BLaER1 (cell line): Measurements from ENCODE around the gene SRSF9.
"Not testable (repeated sequence)": the region's sequence is repeated elsewhere in the genome, so short reads cannot be mapped to it uniquely, and the experiment has no call there.

Experiments used
- H3K27ac ChIP-seq: shearing (Covaris generic); formaldehyde crosslinking; 2 replicates; pipeline ENCODE4 v1.8.1; 2022
- H3K27me3 ChIP-seq: shearing (Covaris generic); formaldehyde crosslinking; 2 replicates; pipeline ENCODE4 v1.8.1; 2022
- H3K36me3 ChIP-seq: shearing (Covaris generic); formaldehyde crosslinking; 2 replicates; pipeline ENCODE4 v1.8.1; 2022
- H3K4me1 ChIP-seq: shearing (Covaris generic); formaldehyde crosslinking; 2 replicates; pipeline ENCODE4 v1.8.1; 2022
- H3K4me2 ChIP-seq: shearing (Covaris generic); formaldehyde crosslinking; 2 replicates; pipeline ENCODE4 v1.8.1; 2022
- H3K4me3 ChIP-seq: shearing (Covaris generic); formaldehyde crosslinking; 2 replicates; pipeline ENCODE4 v1.8.1; 2022
- H3K9ac ChIP-seq: shearing (Covaris generic); formaldehyde crosslinking; 2 replicates; pipeline ENCODE4 v1.8.1; 2022
- H3K9me3 ChIP-seq: shearing (Covaris generic); formaldehyde crosslinking; 2 replicates; pipeline ENCODE4 v1.8.1; 2022
- H4K20me1 ChIP-seq: shearing (Covaris generic); formaldehyde crosslinking; 2 replicates; pipeline ENCODE4 v1.8.1; 2022
- Cebpa-rat ChIP-seq: shearing (Covaris generic); IDR thresholded peaks from 2 replicates; pipeline ENCODE4 v1.8.1; 2022

Gene SRSF9, protein sequence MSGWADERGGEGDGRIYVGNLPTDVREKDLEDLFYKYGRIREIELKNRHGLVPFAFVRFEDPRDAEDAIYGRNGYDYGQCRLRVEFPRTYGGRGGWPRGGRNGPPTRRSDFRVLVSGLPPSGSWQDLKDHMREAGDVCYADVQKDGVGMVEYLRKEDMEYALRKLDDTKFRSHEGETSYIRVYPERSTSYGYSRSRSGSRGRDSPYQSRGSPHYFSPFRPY

DNA sequence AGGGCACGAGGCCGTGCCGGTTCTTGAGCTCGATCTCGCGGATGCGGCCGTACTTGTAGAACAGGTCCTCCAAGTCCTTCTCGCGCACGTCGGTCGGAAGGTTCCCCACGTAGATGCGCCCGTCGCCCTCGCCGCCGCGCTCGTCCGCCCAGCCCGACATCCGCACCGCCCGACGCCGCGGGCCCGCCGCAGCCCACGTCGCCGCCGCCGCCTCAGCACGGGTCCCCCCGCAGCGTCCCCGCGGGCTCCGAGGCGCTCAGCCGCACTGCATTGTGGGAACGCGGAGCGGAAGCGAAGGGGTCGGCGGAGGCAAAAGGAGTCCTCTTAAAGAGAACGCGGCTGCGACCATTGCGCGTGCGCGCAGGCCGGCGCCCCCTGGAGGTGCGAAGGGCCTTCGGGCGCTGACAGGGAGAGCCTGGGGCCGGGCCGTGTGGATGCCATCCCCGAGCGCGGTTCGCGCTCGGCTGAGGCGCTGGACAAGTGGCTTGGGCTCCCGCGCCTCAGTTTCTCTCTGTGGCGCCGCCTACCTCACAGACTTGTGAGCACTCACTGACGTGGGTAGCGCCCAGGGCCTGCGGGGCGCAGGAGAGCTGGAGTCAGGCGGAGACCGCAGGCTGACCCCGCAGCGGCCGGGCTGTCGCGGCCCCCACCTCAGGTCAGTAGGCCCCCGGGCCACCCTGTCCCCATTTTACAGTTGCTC, at the start of gene SRSF9:
Gene SRSF9, minus strand, starts transcription at position 299 of the 700 bp plus-strand sequence. Its CDS starts 139 bp downstream, at position 160.
- Histone ChIP-seq H3K4me1 (peaks cover 48% of the 10 kb centered on the region), H3K27me3 (no peaks in the 10 kb centered on the region), H3K27ac (peak within 1 kb of the TSS; percentile 97), H4K20me1 (peaks cover 45% of the 10 kb centered on the region), H3K9ac (peak within 1 kb of the TSS; percentile 96), H3K4me2 (peak within 1 kb of the TSS; percentile 92), H3K4me3 (peak within 1 kb of the TSS; percentile 96), H3K36me3 (peaks cover 32% of the 10 kb centered on the region), H3K9me3 (no peaks in the 10 kb centered on the region)
- TF ChIP-seq Cebpa-rat, result no peak

DNA sequence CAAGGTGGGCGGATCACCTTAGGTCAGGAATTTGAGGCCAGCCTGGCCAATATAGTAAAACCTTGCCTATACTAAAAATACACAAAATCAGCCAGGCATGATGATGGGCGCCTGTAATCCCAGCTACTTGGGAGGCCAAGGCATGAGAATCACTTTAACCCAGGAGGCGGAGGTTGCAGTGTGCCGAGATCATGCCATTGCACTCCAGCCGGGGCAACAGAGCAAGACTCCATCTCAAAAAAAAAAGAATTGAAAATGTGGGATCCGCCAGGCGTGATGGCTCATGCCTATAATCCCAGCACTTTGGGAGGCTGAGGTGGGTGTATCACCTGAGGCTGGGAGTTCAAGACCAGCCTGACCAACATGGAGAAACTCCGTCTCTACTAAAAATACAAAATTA, 49.8 kb upstream of the SRSF9 start:
- not testable (repeated sequence) for H3K4me2 ChIP-seq, H4K20me1 ChIP-seq, H3K9ac ChIP-seq, H3K27me3 ChIP-seq, H3K4me1 ChIP-seq, H3K9me3 ChIP-seq, H3K27ac ChIP-seq, H3K4me3 ChIP-seq
- peaks cover 89% of the 10 kb centered on the region for H3K36me3 ChIP-seq

DNA sequence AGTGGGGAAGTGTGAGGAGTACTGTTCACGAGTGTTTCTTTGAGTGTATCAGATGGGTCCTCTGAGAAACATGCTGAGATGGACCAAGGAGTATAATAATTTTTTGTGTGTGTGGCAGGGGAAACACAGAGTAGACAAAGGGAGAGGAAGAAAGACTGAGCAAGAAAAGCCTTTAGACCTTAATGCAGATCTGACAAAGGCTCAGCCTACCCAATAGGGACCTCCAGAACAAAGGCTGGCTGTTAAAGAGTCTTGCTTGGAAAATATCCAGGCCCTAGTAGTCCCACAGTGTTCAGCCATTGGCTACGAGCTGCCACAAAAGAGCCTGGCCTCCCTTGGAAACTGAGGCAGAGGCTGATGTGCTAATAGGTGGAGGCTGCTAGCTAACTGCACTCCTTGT, 45.9 kb upstream of the SRSF9 start:
- Histone ChIP-seq H3K9me3 (no peaks in the 10 kb centered on the region), H4K20me1 (no peaks in the 10 kb centered on the region), H3K27me3 (no peaks in the 10 kb centered on the region), H3K27ac (no peak overlapping the region), H3K36me3 (peaks cover 90% of the 10 kb centered on the region), H3K9ac (no peak overlapping the region), H3K4me1 (no peaks in the 10 kb centered on the region), H3K4me2 (no peak overlapping the region), H3K4me3 (no peak overlapping the region)
- TF ChIP-seq Cebpa-rat, result no peak

DNA sequence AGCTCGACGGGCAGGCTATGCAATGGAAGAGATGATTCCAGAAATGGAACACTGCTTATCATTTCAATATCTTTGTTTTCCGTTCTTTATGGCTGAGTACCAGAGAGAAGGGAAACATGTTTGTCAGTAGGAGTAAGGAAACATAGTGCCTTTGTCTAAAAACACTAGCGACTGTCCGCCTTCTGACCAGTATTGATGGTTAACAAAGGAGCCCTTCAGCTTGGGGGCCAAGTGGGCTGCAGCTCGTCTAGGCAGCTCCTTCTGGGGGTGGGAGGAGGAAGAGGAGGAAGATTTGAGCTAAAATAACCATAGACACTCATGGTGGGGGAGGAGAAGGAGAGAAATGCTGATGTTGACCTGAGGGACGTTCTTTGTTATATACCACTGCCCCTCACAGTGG, 44.5 kb upstream of the SRSF9 start:
- no peak overlapping the region for H3K4me3 ChIP-seq
- no peaks in the 10 kb centered on the region for H3K9me3 ChIP-seq
- no peaks in the 10 kb centered on the region for H3K4me1 ChIP-seq
- no peak overlapping the region for H3K27ac ChIP-seq
- no peaks in the 10 kb centered on the region for H3K27me3 ChIP-seq
- H4K20me1 ChIP-seq, result no peaks in the 10 kb centered on the region
- no peak overlapping the region for H3K4me2 ChIP-seq
- no peak for TF ChIP-seq Cebpa-rat
- no peak overlapping the region for H3K9ac ChIP-seq
- H3K36me3 ChIP-seq, result peaks cover 92% of the 10 kb centered on the region

DNA sequence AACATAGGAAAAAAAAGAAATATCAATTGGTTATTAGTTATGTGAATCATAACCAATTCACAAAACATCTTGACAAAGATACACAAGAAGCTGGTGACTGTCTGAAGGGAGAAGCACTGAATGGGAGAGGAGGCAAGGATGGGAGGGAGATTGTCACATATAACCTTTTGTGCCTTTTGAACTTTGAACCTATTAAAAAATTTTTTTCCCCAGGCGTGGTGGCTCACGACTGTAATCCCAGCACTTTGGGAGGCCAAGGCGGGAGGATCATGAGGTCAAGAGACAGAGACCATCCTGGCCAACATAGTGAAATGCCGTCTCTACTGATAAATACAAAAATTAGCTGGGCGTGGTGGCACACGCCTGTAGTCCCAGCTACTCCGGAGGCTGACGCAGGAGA, 39.0 kb upstream of the SRSF9 start:
- H3K27me3 ChIP-seq, result no peaks in the 10 kb centered on the region
- H3K4me3 ChIP-seq, result no peak overlapping the region
- H3K4me2 ChIP-seq, result no peak overlapping the region
- no peak overlapping the region for H3K27ac ChIP-seq
- no peak overlapping the region for H3K9ac ChIP-seq
- peaks cover 96% of the 10 kb centered on the region for H3K36me3 ChIP-seq
- H3K4me1 ChIP-seq, result no peaks in the 10 kb centered on the region
- no peaks in the 10 kb centered on the region for H3K9me3 ChIP-seq
- H4K20me1 ChIP-seq, result no peaks in the 10 kb centered on the region
- no peak for TF ChIP-seq Cebpa-rat

DNA sequence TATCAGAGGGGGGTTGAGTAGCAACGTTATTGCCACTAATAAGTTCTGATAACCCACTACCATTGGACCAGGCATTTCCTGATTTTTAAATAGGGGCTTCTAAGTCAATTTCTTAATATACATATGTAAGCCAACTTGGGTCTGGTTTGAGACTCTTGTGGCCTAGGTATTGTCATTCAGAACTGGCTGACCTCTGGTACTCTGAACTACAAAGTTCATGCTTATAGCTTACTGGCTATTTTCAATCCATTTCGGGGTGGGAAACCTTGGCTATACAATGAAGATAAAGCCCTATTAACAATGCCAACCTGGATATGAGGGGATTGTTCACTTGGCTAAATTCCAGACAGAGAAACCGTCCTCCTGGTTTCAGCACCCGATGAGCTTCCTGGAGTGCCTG, 35.0 kb upstream of the SRSF9 start:
- Histone ChIP-seq H3K4me1 (no peaks in the 10 kb centered on the region), H3K4me3 (no peak overlapping the region), H3K27ac (no peak overlapping the region), H3K4me2 (no peak overlapping the region), H4K20me1 (peaks cover 18% of the 10 kb centered on the region), H3K27me3 (no peaks in the 10 kb centered on the region), H3K9ac (no peak overlapping the region), H3K9me3 (no peaks in the 10 kb centered on the region), H3K36me3 (peaks cover 97% of the 10 kb centered on the region)
- no peak for TF ChIP-seq Cebpa-rat

DNA sequence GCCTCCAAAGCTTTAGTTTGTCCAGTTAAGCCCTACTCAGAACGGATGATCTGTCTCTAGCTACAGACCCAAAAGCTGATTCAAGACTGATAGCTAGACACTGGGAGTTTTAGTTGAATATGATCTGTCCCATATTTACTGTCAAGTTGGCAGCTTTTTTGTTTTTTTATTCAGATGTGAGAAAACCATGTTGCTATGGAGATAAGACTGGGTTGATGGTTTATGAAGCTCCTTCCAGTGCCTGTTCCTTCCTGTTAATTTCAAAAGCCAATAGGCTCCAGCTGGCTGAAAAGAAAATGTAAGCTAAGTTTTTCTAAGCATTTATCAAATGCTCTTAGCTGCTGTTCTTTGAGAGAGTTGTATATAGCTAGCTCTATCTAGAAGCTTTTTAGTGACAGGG, 31.0 kb upstream of the SRSF9 start:
- peaks cover 21% of the 10 kb centered on the region for H3K4me1 ChIP-seq
- no peaks in the 10 kb centered on the region for H3K9me3 ChIP-seq
- no peak for TF ChIP-seq Cebpa-rat
- H4K20me1 ChIP-seq, result peaks cover 52% of the 10 kb centered on the region
- H3K9ac ChIP-seq, result no peak overlapping the region
- no peak overlapping the region for H3K4me2 ChIP-seq
- no peaks in the 10 kb centered on the region for H3K27me3 ChIP-seq
- H3K4me3 ChIP-seq, result no peak overlapping the region
- H3K36me3 ChIP-seq, result peaks cover 80% of the 10 kb centered on the region
- no peak overlapping the region for H3K27ac ChIP-seq

DNA sequence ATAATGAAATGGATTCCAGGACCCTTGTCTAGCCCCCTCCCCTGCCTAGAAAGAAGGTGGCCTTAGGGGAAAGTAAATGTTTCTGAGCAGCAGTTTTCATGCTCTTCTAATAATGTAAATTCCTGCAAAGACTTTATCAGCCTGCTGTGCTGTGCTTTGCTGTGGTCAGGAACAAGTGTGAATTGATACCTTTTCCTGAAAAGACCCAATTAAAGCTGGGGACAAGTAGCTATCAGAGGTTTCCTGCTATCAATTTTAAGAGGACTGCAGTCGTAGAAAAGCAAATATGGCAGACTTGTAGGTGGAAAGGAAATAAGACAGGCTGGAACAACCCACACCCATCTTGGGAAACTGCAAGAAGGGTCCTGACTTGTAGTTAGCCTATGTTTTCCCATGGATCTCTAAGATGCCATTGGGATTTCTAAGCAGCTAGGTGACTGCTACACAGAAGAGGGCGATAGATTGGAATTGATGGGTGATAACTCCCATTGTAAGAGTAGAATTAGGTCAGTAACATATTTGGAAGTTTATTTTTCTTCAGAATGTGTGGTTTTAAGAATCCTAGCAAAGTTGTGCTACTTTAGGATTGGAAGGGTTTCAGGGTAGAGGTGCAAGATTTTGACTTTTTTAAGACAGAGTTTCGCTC, 29.4 kb upstream of the SRSF9 start:
- peaks cover 52% of the 10 kb centered on the region for H4K20me1 ChIP-seq
- H3K27ac ChIP-seq, result no peak overlapping the region
- H3K4me2 ChIP-seq, result peak overlapping the region; percentile 81
- H3K27me3 ChIP-seq, result no peaks in the 10 kb centered on the region
- H3K4me3 ChIP-seq, result no peak overlapping the region
- H3K4me1 ChIP-seq, result peaks cover 31% of the 10 kb centered on the region
- TF ChIP-seq Cebpa-rat, result no peak
- H3K36me3 ChIP-seq, result peaks cover 64% of the 10 kb centered on the region
- H3K9ac ChIP-seq, result no peak overlapping the region
- no peaks in the 10 kb centered on the region for H3K9me3 ChIP-seq

DNA sequence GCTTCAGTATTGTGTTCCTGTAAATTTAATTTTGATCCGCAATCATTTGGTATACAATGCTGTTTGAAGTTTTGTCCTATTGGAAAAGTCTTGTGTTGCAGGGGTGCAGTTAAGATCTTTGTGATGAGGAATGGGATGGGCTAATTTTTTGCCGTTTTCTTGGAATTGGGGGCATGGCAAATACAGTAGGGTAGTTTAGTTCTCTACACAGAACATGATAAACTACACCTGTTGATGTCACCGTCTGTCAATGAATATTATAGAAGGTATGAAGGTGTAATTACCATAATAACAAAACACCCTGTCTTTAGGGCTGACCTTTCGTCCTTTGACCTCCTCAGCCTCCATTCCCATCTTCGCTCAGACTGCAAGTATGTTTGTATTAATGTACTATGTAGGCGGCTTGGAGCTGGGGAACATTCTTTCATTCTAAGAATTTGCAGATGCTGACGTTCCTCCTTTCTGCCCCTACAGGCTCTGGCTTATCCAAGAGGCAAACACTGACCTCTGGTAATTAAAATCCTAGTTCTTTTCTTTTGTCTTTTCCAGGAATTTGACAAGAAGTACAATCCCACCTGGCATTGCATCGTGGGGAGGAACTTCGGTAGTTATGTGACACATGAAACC, 28.1 kb upstream of the SRSF9 start:
- H3K4me1 ChIP-seq, result peaks cover 31% of the 10 kb centered on the region
- H3K9me3 ChIP-seq, result no peaks in the 10 kb centered on the region
- TF ChIP-seq Cebpa-rat, result no peak
- peak overlapping the region; percentile 91 for H3K9ac ChIP-seq
- H3K27ac ChIP-seq, result peak overlapping the region; percentile 53; the same call in 1 of the 2 replicates
- H4K20me1 ChIP-seq, result peaks cover 52% of the 10 kb centered on the region
- no peaks in the 10 kb centered on the region for H3K27me3 ChIP-seq
- peaks cover 51% of the 10 kb centered on the region for H3K36me3 ChIP-seq
- peak overlapping the region; percentile 81 for H3K4me2 ChIP-seq
- H3K4me3 ChIP-seq, result peak overlapping the region; percentile 92
